ENCODE results near the gene NT5DC4.

Gene NT5DC4

GRCh38 chr2:112784199-112785189 is 63.7 kb downstream of the NT5DC4 start, which contains the start of gene IL1A:
IL1A (minus strand) TSS chr2:112784493; CDS start chr2:112783770, 723 bp downstream.
- no peak for DNase-seq (ENCODE audit: low read depth in 2 of 2)

- no peak for DNase-seq (ENCODE audit: low read depth in 2 of 2)
Observed at GRCh38 chr2:112787294-112787693, 66.5 kb downstream of the NT5DC4 start.

GRCh38 chr2:112787729-112788393 is 67.0 kb downstream of the NT5DC4 start:
- DNase-seq (ENCODE audit: low read depth in 2 of 2): no peak

DNA sequence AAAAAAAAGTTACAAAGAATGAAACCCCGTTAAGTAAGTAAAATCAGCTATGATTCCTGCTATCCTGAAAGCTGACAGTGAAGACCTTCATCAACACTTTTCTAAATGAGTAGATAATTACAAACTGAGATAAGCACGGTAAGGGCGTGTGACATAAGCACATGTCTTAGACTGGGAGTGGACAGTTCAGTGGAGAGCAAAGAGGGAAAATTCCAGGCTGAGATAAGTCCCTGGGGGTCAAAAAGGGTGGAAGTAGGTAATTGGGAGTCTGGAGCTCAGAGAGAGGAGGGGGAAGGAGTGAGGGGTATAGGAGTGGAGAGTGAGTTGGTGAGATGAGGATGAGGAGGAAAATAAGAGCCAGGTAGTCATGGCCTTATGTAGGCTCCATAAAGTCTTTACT is 67.8 kb downstream of the NT5DC4 start:
- no peak for DNase-seq (ENCODE audit: low read depth in 2 of 2)
